Measurements from ENCODE around the gene OTOF.

OTOF gene

GRCh38 chr2:26422947-26423629, 54.8 kb downstream of the OTOF start:
- H3K4me1 ChIP-seq: no peaks in the 10 kb centered on the region
- no peak overlapping the region for H3K27ac ChIP-seq
- H2AFZ ChIP-seq: no peak overlapping the region
- H3K4me2 ChIP-seq (ENCODE audit: low read length): no peak overlapping the region
- no peaks in the 10 kb centered on the region for H3K9me3 ChIP-seq (ENCODE audit: control insufficient read depth, low read length)
- H3K4me3 ChIP-seq (ENCODE audit: low read depth, low read length): no peak overlapping the region
- no peak overlapping the region for H3K9ac ChIP-seq
- H3K27me3 ChIP-seq (ENCODE audit: control insufficient read depth, insufficient read depth, low read length): no peaks in the 10 kb centered on the region
- TF ChIP-seq CTCF (IDR thresholded peaks at IDR 0.05): no peak
- H3K36me3 ChIP-seq (ENCODE audit: control insufficient read depth, insufficient read depth, low read length): no peaks in the 10 kb centered on the region
- H3K79me2 ChIP-seq: no peaks in the 10 kb centered on the region

- H3K4me2 ChIP-seq (ENCODE audit: low read length): no peak overlapping the region
- no peak overlapping the region for H3K27ac ChIP-seq
- H3K4me3 ChIP-seq (ENCODE audit: low read depth, low read length): no peak overlapping the region
- H3K9me3 ChIP-seq (ENCODE audit: control insufficient read depth, low read length): no peaks in the 10 kb centered on the region
- H3K36me3 ChIP-seq (ENCODE audit: control insufficient read depth, insufficient read depth, low read length): no peaks in the 10 kb centered on the region
- no peaks in the 10 kb centered on the region for H3K27me3 ChIP-seq (ENCODE audit: control insufficient read depth, insufficient read depth, low read length)
- no peak for TF ChIP-seq CTCF (IDR thresholded peaks at IDR 0.05)
- no peak overlapping the region for H3K9ac ChIP-seq
- no peak overlapping the region for H2AFZ ChIP-seq
- no peaks in the 10 kb centered on the region for H3K4me1 ChIP-seq
- H3K79me2 ChIP-seq: no peaks in the 10 kb centered on the region
Measured at GRCh38 chr2:26421961-26422360, 56.0 kb downstream of the OTOF start.

- Histone ChIP-seq H3K4me1 (no peaks in the 10 kb centered on the region), H3K4me2 (ENCODE audit: low read length) (no peak overlapping the region), H3K27ac (no peak overlapping the region), H3K9ac (no peak overlapping the region), H3K9me3 (ENCODE audit: control insufficient read depth, low read length) (no peaks in the 10 kb centered on the region), H3K4me3 (ENCODE audit: low read depth, low read length) (no peak overlapping the region), H2AFZ (no peak overlapping the region), H3K27me3 (ENCODE audit: control insufficient read depth, insufficient read depth, low read length) (no peaks in the 10 kb centered on the region), H3K79me2 (no peaks in the 10 kb centered on the region), H3K36me3 (ENCODE audit: control insufficient read depth, insufficient read depth, low read length) (no peaks in the 10 kb centered on the region)
- TF ChIP-seq CTCF (IDR thresholded peaks at IDR 0.05): no peak
Measured at GRCh38 chr2:26414311-26414710, 63.6 kb downstream of the OTOF start.

- H3K36me3 ChIP-seq (ENCODE audit: control insufficient read depth, insufficient read depth, low read length): no peaks in the 10 kb centered on the region
- no peaks in the 10 kb centered on the region for H3K27me3 ChIP-seq (ENCODE audit: control insufficient read depth, insufficient read depth, low read length)
- no peaks in the 10 kb centered on the region for H3K79me2 ChIP-seq
- H2AFZ ChIP-seq: no peak overlapping the region
- no peak overlapping the region for H3K4me2 ChIP-seq (ENCODE audit: low read length)
- H3K4me1 ChIP-seq: no peaks in the 10 kb centered on the region
- TF ChIP-seq CTCF (IDR thresholded peaks at IDR 0.05): no peak
- H3K27ac ChIP-seq: no peak overlapping the region
- no peak overlapping the region for H3K9ac ChIP-seq
- H3K9me3 ChIP-seq (ENCODE audit: control insufficient read depth, low read length): no peaks in the 10 kb centered on the region
- no peak overlapping the region for H3K4me3 ChIP-seq (ENCODE audit: low read depth, low read length)
Measured at GRCh38 chr2:26412091-26412673, 65.7 kb downstream of the OTOF start.

- no peak overlapping the region for H3K27ac ChIP-seq
- no peak for TF ChIP-seq CTCF (IDR thresholded peaks at IDR 0.05)
- H3K4me1 ChIP-seq: no peaks in the 10 kb centered on the region
- H3K36me3 ChIP-seq (ENCODE audit: control insufficient read depth, insufficient read depth, low read length): no peaks in the 10 kb centered on the region
- H3K9ac ChIP-seq: no peak overlapping the region
- no peaks in the 10 kb centered on the region for H3K79me2 ChIP-seq
- no peaks in the 10 kb centered on the region for H3K27me3 ChIP-seq (ENCODE audit: control insufficient read depth, insufficient read depth, low read length)
- H3K9me3 ChIP-seq (ENCODE audit: control insufficient read depth, low read length): no peaks in the 10 kb centered on the region
- no peak overlapping the region for H3K4me2 ChIP-seq (ENCODE audit: low read length)
- H3K4me3 ChIP-seq (ENCODE audit: low read depth, low read length): no peak overlapping the region
- no peak overlapping the region for H2AFZ ChIP-seq
Measured at GRCh38 chr2:26411419-26411818, 66.5 kb downstream of the OTOF start.
